A549 (cell line): ENCODE results near the gene TRIAP1. TPM values are rescaled to one million over a fixed set of nuclear protein-coding genes. Genes with fewer than 3 reads are reported as not detected.

Source experiments
- ATAC-seq, 2 experiments: fragments of 200-7000 bp in 1 of 2; fragments of >200 bp in 1 of 2; cut with Nextera tagmentation in 1 of 2; cut with Tn5 transposase in 1 of 2; 3 replicates each; pipeline versions ENCODE4 v1.8.0 to v1.9.1; 2018 to 2020; ENCODE audit warnings: mild to moderate bottlenecking in 1 of 2, moderate library complexity in 1 of 2
- CTCF ChIA-PET: fragments of 300-600 bp; sonication (Branson Sonifier 250); formaldehyde crosslinking; extraction: SDS; loops from one replicate; lab custom pipeline; 2021; ENCODE audit warnings: antibody characterized with exemption, inconsistent platforms; lab: Yijun Ruan, JAX
- POLR2A ChIA-PET: fragments of 350-600 bp; formaldehyde crosslinking; extraction: SDS; loops from one replicate; lab custom pipeline; 2021; ENCODE audit warnings: antibody characterized with exemption, inconsistent platforms; lab: Yijun Ruan, JAX
- DNase-seq, 2 experiments: peaks; one replicate each; pipeline versions ENCODE4 v3.0.0 to v3.0.0-alpha.2; 2011 to 2016; ENCODE audit warnings: low read depth in 1 of 2, low spot score in 1 of 2
- FAIRE-seq: peaks from 2 replicates; lab custom pipeline; 2011; peaks lifted over from hg19 to GRCh38; lab: Jason Lieb, UNC
- H3K27ac ChIP-seq, 2 experiments: fragments of >200 bp; sonication (Bioruptor Twin); formaldehyde crosslinking; 3 replicates each; pipeline ENCODE4 v1.5.1; 2016 to 2017
- H3K4me1 ChIP-seq: fragments of >200 bp; sonication (Bioruptor Twin); formaldehyde crosslinking; 3 replicates; pipeline ENCODE4 v1.6.1; 2016
- H3K4me2 ChIP-seq: fragments of >200 bp; sonication (Bioruptor Twin); formaldehyde crosslinking; 3 replicates; pipeline ENCODE4 v1.6.1; 2016
- H3K4me3 ChIP-seq: fragments of >200 bp; sonication (Bioruptor Twin); formaldehyde crosslinking; 3 replicates; pipeline ENCODE4 v1.5.1; 2016
- H3K9me3 ChIP-seq: fragments of >200 bp; sonication (Bioruptor Twin); formaldehyde crosslinking; 3 replicates; pipeline ENCODE4 v1.6.1; 2016
- CEBPB ChIP-seq, 2 experiments: fragments of >200 bp in 1 of 2; sonication (Bioruptor Twin) in 1 of 2; formaldehyde crosslinking in 1 of 2; IDR thresholded peaks; 2 replicates each; pipeline ENCODE4 v1.6.1; 2012 to 2016
- CTCF ChIP-seq: fragments of >200 bp; sonication (Bioruptor Twin); formaldehyde crosslinking; IDR thresholded peaks from 3 replicates; pipeline ENCODE4 v1.5.1; 2016
- E2F6 ChIP-seq: IDR thresholded peaks from 2 replicates; pipeline ENCODE4 v1.6.1; 2012; ENCODE audit warnings: low read depth, borderline replicate concordance
- HDAC2 ChIP-seq: fragments of 200-600 bp; sonication (generic); IDR thresholded peaks from 2 replicates; pipeline ENCODE4 v1.6.1; 2016
- HOXB13 ChIP-seq: fragments of 250-450 bp; sonication (Bioruptor Pico); IDR thresholded peaks from 2 replicates; pipeline ENCODE4 v1.5.0; 2020; ENCODE audit warnings: low read depth, mild to moderate bottlenecking, moderate library complexity
- JUN ChIP-seq, 2 experiments: fragments of >200 bp; sonication (Bioruptor Twin); formaldehyde crosslinking; IDR thresholded peaks; 2 replicates in 1 of 2; 3 replicates in 1 of 2; pipeline ENCODE4 v1.6.1; 2016 to 2017
- MYC ChIP-seq: IDR thresholded peaks from 2 replicates; pipeline ENCODE4 v1.6.1; 2012; ENCODE audit warnings: mild to moderate bottlenecking, inconsistent platforms, low read length, improper control_type of control experiment, borderline replicate concordance
- NPAS2 ChIP-seq: fragments of 250-450 bp; sonication (Bioruptor Pico); IDR thresholded peaks from 2 replicates; pipeline ENCODE4 v1.8.0; 2022; ENCODE audit warnings: mild to moderate bottlenecking, moderate library complexity, borderline replicate concordance
- POLR2A ChIP-seq: IDR thresholded peaks from 2 replicates; pipeline ENCODE4 v1.6.1; 2012; ENCODE audit warnings: mild to moderate bottlenecking, low read length
- POLR2AphosphoS2 ChIP-seq: conservative IDR thresholded peaks from 2 replicates; pipeline ENCODE4 v1.6.1; 2012; ENCODE audit warnings: low read length, improper control_type of control experiment, inconsistent platforms
- RAD21 ChIP-seq, 2 experiments: fragments of >200 bp in 1 of 2; sonication (Bioruptor Twin) in 1 of 2; formaldehyde crosslinking in 1 of 2; IDR thresholded peaks in 1 of 2; conservative IDR thresholded peaks in 1 of 2; 2 replicates in 1 of 2; 3 replicates in 1 of 2; pipeline ENCODE4 v1.6.1; 2012 to 2018; ENCODE audit warnings: inconsistent platforms in 1 of 2
- RARB ChIP-seq: fragments of 250-450 bp; sonication (Bioruptor Pico); IDR thresholded peaks from 2 replicates; pipeline ENCODE4 v1.8.0; 2021; ENCODE audit warnings: mild to moderate bottlenecking, moderate library complexity
- RNF2 ChIP-seq: fragments of 200-600 bp; sonication (generic); IDR thresholded peaks from 2 replicates; pipeline ENCODE4 v1.6.1; 2016; ENCODE audit warnings: low read depth, mild to moderate bottlenecking, antibody characterized with exemption, moderate library complexity, borderline replicate concordance
- SMC3 ChIP-seq: fragments of >200 bp; sonication (Bioruptor Twin); formaldehyde crosslinking; IDR thresholded peaks from 3 replicates; pipeline ENCODE4 v1.6.1; 2018; ENCODE audit warnings: inconsistent platforms
- USF2 ChIP-seq: fragments of 450-650 bp; IDR thresholded peaks from 2 replicates; pipeline ENCODE4 v1.6.1; 2014; ENCODE audit warnings: antibody characterized with exemption
- ZC3H11A ChIP-seq: fragments of 450-650 bp; IDR thresholded peaks from 2 replicates; pipeline ENCODE4 v1.6.1; 2014; ENCODE audit warnings: antibody characterized with exemption, mild to moderate bottlenecking
- ZNF302 ChIP-seq: fragments of 250-450 bp; sonication (Bioruptor Pico); IDR thresholded peaks from 2 replicates; pipeline ENCODE4 v1.9.0; 2021; ENCODE audit warnings: inconsistent platforms, mild to moderate bottlenecking, moderate library complexity
- ZSCAN20 ChIP-seq: fragments of 250-450 bp; sonication (Bioruptor Pico); IDR thresholded peaks from 2 replicates; pipeline ENCODE4 v1.8.0; 2022; ENCODE audit warnings: mild to moderate bottlenecking, moderate library complexity
- WGBS: methylation state at CpG from one replicate; pipeline ENCODE4 v1.1.6; 2017; ENCODE audit errors: missing lambda C conversion rate; 5-methylcytosine and 5-hydroxymethylcytosine counted together
- polyA plus RNA-seq, 4 experiments: library from polyadenylated mRNA; depleted of rRNA in 3 of 4; stranded (reverse); fragments of >200 nt; fragmentation: RNase III in 1 of 4; extraction: RNeasy Plus Mini Kit Qiagen cat#74134 plus additional on column Dnase treatment in 1 of 4; gene quantifications; 2 replicates in 3 of 4; 3 replicates in 1 of 4; pipeline ENCODE4 v1.2.3, GENCODE V29; 2011 to 2017
- TF ChIP-seq, protein P1 (sequence below): IDR thresholded peaks from 2 replicates; pipeline ENCODE4 v1.6.1; 2012
- TF ChIP-seq, protein P2 (sequence below): fragments of >200 bp; sonication (Bioruptor Twin); formaldehyde crosslinking; IDR thresholded peaks from 2 replicates; pipeline ENCODE4 v1.6.1; 2016

TRIAP1 gene
- polyA plus RNA-seq, 2 of the 4 experiments (the other 2 are of a cell fraction): 70.9 to 114 TPM

- Histone ChIP-seq H3K4me2 (no peak overlapping the region; the same call in 2 of the 3 replicates), H3K4me3 (no peak overlapping the region), H3K4me1 (peaks cover 29% of the 10 kb centered on the region; the same call in 2 of the 3 replicates), H3K9me3 (no peaks in the 10 kb centered on the region), H3K27ac (no peak overlapping the region)
- ChIA-PET CTCF (interaction anchor here (0.9 to 11.1 kb wide), 21 partner anchors 13 to 504 kb away, joined by 3 to 167 read pairs (median 4); partner anchors contain the start of genes COX6A1, DYNLL1, GATC and TRIAP1), POLR2A (interaction anchor here (1.7 kb wide), 1 partner anchor 266 kb away, joined by 3 read pairs; the partner anchor contains the start of gene RPLP0)
- FAIRE-seq (no peak), DNase-seq (no peak), ATAC-seq (no peak)
- 91% methylated on average over 6 of the region's 6 CpGs for WGBS
- TF ChIP-seq HDAC2: no peak
- TF ChIP-seq RARB (CRISPR knock-in tag): no peak
- TF ChIP-seq ZC3H11A: no peak
- TF ChIP-seq CEBPB (IDR thresholded peaks at IDR 0.05): no peak
- no peak for TF ChIP-seq JUN (IDR thresholded peaks at IDR 0.05)
- no peak for TF ChIP-seq E2F6
- TF ChIP-seq RNF2: no peak
- TF ChIP-seq ZNF302 (CRISPR knock-in tag): no peak
- TF ChIP-seq POLR2AphosphoS2: no peak
- TF ChIP-seq, protein P1, sequence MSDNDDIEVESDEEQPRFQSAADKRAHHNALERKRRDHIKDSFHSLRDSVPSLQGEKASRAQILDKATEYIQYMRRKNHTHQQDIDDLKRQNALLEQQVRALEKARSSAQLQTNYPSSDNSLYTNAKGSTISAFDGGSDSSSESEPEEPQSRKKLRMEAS: no peak
- TF ChIP-seq NPAS2 (CRISPR knock-in tag): no peak
- no peak for TF ChIP-seq MYC
- TF ChIP-seq, protein P2, sequence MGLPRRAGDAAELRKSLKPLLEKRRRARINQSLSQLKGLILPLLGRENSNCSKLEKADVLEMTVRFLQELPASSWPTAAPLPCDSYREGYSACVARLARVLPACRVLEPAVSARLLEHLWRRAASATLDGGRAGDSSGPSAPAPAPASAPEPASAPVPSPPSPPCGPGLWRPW: no peak
These were observed 21.3 kb upstream of the TRIAP1 start for GRCh38 chr12:120467439-120467838.

DNA sequence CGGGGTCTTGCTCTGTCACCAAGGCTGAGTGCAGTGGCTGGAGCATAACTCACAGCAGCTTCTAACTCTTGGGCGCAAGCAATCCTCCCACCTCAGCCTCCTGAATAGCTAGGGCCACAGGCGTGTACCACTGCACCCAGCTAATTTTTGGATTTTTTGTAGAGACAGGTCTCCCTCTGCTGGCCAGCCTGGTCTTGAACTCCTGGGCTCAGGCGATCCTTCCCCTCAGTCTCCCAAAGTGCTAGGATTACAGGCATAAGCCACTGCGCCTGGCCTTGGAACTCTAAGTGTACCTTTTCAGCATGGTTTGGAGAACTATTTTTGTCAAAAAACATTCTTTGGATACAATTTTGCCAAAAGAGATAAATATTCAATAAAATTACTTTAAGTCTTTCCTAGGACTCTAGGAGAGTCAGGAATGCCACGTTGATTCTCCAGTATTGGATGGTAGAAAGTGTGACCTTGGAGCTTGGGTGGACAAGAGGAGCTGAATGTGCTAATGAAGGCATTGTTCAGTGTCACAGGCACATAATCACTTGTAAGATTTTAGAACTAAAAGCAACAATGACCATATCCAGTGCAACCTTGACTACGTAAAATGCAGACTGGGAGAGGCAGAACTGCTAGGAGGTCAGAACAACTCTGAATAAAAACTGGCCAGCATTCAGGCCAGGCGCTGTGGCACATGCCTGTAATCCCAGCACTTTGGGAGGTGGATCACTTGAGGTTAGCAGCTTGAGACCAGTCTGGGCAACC, 20.6 kb upstream of the TRIAP1 start:
- H3K27ac ChIP-seq: no peak overlapping the region
- POLR2A ChIA-PET: interaction anchor here (1.7 kb wide), 1 partner anchor 266 kb away, joined by 3 read pairs; the partner anchor contains the start of gene RPLP0
- DNase-seq (peak in 1 of 2 experiments; percentile 64), ATAC-seq (peak; percentile 36 to 66; a peak in 3 of 6 replicates), FAIRE-seq (no peak)
- no peak for TF ChIP-seq POLR2A
- no peak for TF ChIP-seq HOXB13 (CRISPR knock-in tag)
- TF ChIP-seq, protein P2: no peak
- TF ChIP-seq RAD21 (conservative IDR thresholded peaks at IDR 0.05 in 1 of 2, IDR thresholded peaks at IDR 0.05 in 1 of 2): peak; percentile 56 to 57
- peak; percentile 60 for TF ChIP-seq CTCF
- no peak for TF ChIP-seq ZSCAN20 (CRISPR knock-in tag)
- no peak for TF ChIP-seq POLR2AphosphoS2
- peak; percentile 37; the same call in 1 of the 3 replicates for TF ChIP-seq SMC3
- TF ChIP-seq USF2: no peak
- WGBS: 62% methylated on average over 8 of the region's 8 CpGs
- CTCF ChIA-PET: interaction anchor here (0.6 to 11.1 kb wide), 31 partner anchors 12 to 505 kb away, joined by 3 to 167 read pairs (median 4); partner anchors contain the start of genes COX6A1, DYNLL1, GATC and PLA2G1B
- H3K4me2 ChIP-seq: no peak overlapping the region
- no peak overlapping the region for H3K4me3 ChIP-seq
- H3K9me3 ChIP-seq: no peaks in the 10 kb centered on the region
- peaks cover 29% of the 10 kb centered on the region; the same call in 2 of the 3 replicates for H3K4me1 ChIP-seq
